Skeletal muscle cell (primary cell): Measurements from ENCODE around the gene NOTCH3.

Source experiments
- DNase-seq: peaks from one replicate; pipeline ENCODE4 v3.0.0-alpha.2; 2010; ENCODE audit warnings: low read depth
- H3K4me3 ChIP-seq: 2 replicates; pipeline ENCODE4 v1.5.1; 2011; ENCODE audit warnings: low read depth, mild to moderate bottlenecking, control low read depth, low read length, moderate library complexity

NOTCH3 gene

GRCh38 chr19:15200553-15201364 lies at the start of gene NOTCH3:
TSS of gene NOTCH3 (minus strand) at chr19:15200995. CDS start at chr19:15200905, 90 bp downstream.
- no peak for DNase-seq
- peak within 1 kb of the TSS; percentile 80 for H3K4me3 ChIP-seq

GRCh38 chr19:15250640-15250993 lies 49.8 kb upstream of the NOTCH3 start:
- H3K4me3 ChIP-seq: no peak overlapping the region
- DNase-seq: no peak

- DNase-seq: peak; percentile 91
- H3K4me3 ChIP-seq: no peak overlapping the region
Observed at GRCh38 chr19:15249972-15250639, 49.3 kb upstream of the NOTCH3 start.

- no peak for DNase-seq
- no peak overlapping the region for H3K4me3 ChIP-seq
Observed at GRCh38 chr19:15249528-15249874, 48.7 kb upstream of the NOTCH3 start.

GRCh38 chr19:15248648-15249527 lies 48.1 kb upstream of the NOTCH3 start:
- peak; percentile 83 for DNase-seq
- no peak overlapping the region for H3K4me3 ChIP-seq

- DNase-seq: no peak
- H3K4me3 ChIP-seq: no peak overlapping the region
Observed at GRCh38 chr19:15248106-15248505, 47.3 kb upstream of the NOTCH3 start.

- no peak for DNase-seq
- no peak overlapping the region for H3K4me3 ChIP-seq
Observed at GRCh38 chr19:15247107-15248014, 46.6 kb upstream of the NOTCH3 start.

- no peak for DNase-seq
- no peak overlapping the region for H3K4me3 ChIP-seq
Observed at GRCh38 chr19:15246198-15246481, 45.3 kb upstream of the NOTCH3 start.

GRCh38 chr19:15245370-15246197 lies 44.8 kb upstream of the NOTCH3 start:
- no peak for DNase-seq
- no peak overlapping the region for H3K4me3 ChIP-seq

GRCh38 chr19:15244808-15245207 lies 44.0 kb upstream of the NOTCH3 start:
- no peak overlapping the region for H3K4me3 ChIP-seq
- DNase-seq: no peak

- no peak for DNase-seq
- H3K4me3 ChIP-seq: no peak overlapping the region
Observed at GRCh38 chr19:15244106-15244803, 43.5 kb upstream of the NOTCH3 start.

- no peak for DNase-seq
- H3K4me3 ChIP-seq: no peak overlapping the region
Observed at GRCh38 chr19:15243236-15243957, 42.6 kb upstream of the NOTCH3 start.

GRCh38 chr19:15241259-15241910 lies 40.6 kb upstream of the NOTCH3 start:
- DNase-seq: no peak
- H3K4me3 ChIP-seq: no peak overlapping the region

GRCh38 chr19:15240515-15240914 lies 39.7 kb upstream of the NOTCH3 start:
- no peak for DNase-seq
- no peak overlapping the region for H3K4me3 ChIP-seq

GRCh38 chr19:15239337-15239949 lies 38.6 kb upstream of the NOTCH3 start:
- DNase-seq: no peak

GRCh38 chr19:15238639-15239155 lies 37.9 kb upstream of the NOTCH3 start:
- no peak overlapping the region for H3K4me3 ChIP-seq
- DNase-seq: no peak

More at GRCh38 chr19:15239337-15239949, 38.6 kb upstream of the NOTCH3 start:
- H3K4me3 ChIP-seq: no peak overlapping the region
